NCI-H446 treated with DMSO at 0.1 percent for 48 hours (cell line): ENCODE measurements around the gene PREP.
"Not testable (repeated sequence)": the region's sequence is repeated elsewhere in the genome, so short reads cannot be mapped to it uniquely, and the experiment has no call there.

Source experiments
- DNase-seq: peaks from one replicate; lab custom pipeline; 2025; lab: John Stamatoyannopoulos, UW

Gene PREP

GRCh38 chr6:105269390-105269789 lies 133.5 kb downstream of the PREP start:
- no peak for DNase-seq

- DNase-seq, result no peak
Observed at GRCh38 chr6:105263685-105264610, 138.9 kb downstream of the PREP start.

GRCh38 chr6:105259913-105260889 lies 142.7 kb downstream of the PREP start:
- no peak for DNase-seq

GRCh38 chr6:105258816-105259215 lies 144.1 kb downstream of the PREP start:
- no peak for DNase-seq

- no peak for DNase-seq
Observed at GRCh38 chr6:105257340-105257739, 145.5 kb downstream of the PREP start.

- DNase-seq, result no peak
Observed at GRCh38 chr6:105256619-105257018, 146.3 kb downstream of the PREP start.

- DNase-seq, result no peak
Observed at GRCh38 chr6:105253787-105254186, 149.1 kb downstream of the PREP start.

GRCh38 chr6:105251689-105252088 lies 151.2 kb downstream of the PREP start:
- DNase-seq, result no peak

GRCh38 chr6:105250533-105250932 lies 152.3 kb downstream of the PREP start:
- DNase-seq, result no peak

- DNase-seq, result no peak
Observed at GRCh38 chr6:105243487-105243886, 159.4 kb downstream of the PREP start.

- DNase-seq, result no peak
Observed at GRCh38 chr6:105235155-105235554, 167.7 kb downstream of the PREP start.

GRCh38 chr6:105231771-105232170 lies 171.1 kb downstream of the PREP start:
- not testable (repeated sequence) for DNase-seq
